LoVo (cell line): ENCODE measurements around the gene DIS3L2.
"Not testable (repeated sequence)": the region's sequence is repeated elsewhere in the genome, so short reads cannot be mapped to it uniquely, and the experiment has no call there.

Experiments used
- DNase-seq: peaks from one replicate; pipeline ENCODE4 v3.0.0-alpha.2; 2016; ENCODE audit warnings: low spot score

The DIS3L2 gene

GRCh38 chr2:232299927-232300674 lies 338.6 kb downstream of the DIS3L2 start:
- no peak for DNase-seq

DNA sequence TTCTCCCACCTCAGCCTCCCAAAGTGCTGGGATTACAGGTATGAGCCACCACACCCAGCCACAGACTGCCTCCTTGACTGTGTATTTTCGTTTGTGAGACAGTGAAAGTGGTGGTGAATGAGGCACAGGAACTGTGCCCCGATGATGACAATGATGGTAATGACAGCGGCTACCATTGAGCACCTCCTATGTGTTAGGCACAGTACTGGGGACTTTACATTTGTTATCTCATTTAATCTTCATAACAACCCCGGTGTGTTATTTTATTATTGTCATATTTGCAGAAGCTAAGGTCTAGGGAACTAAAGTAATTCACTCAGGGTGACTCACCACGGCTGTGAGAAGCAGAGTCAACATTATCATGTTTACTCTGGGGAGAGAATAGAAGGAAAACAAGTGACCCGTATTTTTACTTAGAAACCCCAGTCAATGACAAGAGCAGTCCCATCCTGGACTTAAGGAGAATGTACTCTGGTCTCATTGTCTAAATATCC lies 339.4 kb downstream of the DIS3L2 start:
- DNase-seq = peak; percentile 68

DNA sequence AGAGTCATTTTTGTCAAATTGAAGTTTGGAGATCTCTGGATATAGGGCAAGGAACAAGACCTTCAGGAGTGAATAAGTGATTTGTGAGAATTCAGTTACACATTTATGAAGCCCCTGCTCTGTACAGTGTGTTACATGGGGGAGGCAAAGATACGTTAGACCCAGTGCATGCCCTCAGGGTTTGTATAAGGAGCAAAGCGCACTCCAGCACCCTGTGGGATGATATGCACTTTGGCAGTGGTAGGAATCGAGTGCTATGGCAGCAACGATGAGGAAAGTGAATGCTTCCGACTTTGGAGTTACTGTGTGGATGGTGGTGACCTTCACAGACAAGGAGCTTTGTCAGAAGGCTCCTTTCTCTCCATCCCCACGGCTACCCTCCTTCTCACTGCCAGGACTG lies 342.7 kb downstream of the DIS3L2 start:
- DNase-seq = no peak

GRCh38 chr2:232306741-232307305 lies 345.3 kb downstream of the DIS3L2 start:
- no peak for DNase-seq

GRCh38 chr2:232307854-232308253 lies 346.3 kb downstream of the DIS3L2 start:
- no peak for DNase-seq

DNA sequence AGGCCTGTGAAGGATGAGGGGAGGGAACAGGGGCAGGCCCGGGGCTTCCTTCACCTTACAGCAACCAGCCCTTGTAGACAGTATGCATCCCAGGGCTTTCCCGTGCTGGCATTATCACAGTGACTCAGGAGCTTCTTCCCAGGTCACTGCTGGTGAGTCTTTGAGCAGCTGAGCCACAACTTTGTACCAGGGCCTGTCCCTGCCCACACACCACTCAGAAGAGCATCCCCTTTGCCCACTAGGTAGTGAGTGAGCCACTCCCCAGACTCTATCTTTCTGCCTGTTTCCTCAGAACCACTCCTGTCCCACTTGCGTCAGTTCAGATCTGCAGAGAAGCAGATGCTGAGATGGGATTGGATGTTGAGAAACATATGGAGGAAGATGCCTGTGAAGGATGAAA lies 347.5 kb downstream of the DIS3L2 start:
- no peak for DNase-seq

- no peak for DNase-seq
Observed at GRCh38 chr2:232309592-232309991, 348.1 kb downstream of the DIS3L2 start.

GRCh38 chr2:232310121-232310520 lies 348.6 kb downstream of the DIS3L2 start:
- no peak for DNase-seq

DNA sequence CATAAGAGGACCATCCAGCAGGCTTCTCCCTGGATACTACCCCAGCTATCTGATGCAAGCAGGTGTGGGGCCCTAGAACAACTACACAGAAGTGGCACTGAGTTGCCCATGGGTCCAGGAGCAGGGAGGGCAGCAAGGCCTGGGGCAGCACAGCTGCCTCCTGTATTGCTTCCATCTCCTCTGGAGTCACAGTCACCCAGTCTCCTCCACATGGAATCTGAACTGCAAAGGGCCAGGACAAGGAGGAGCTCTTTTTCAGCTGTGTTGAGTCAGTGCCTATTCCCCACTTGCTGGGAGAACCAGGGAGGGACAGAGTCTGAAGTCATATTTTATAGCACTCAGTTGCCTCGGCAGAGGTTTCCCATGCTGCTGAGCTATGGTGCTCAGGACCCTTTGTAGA lies 349.2 kb downstream of the DIS3L2 start:
- DNase-seq = no peak

GRCh38 chr2:232313645-232314044 lies 352.1 kb downstream of the DIS3L2 start:
- DNase-seq = not testable (repeated sequence)

DNA sequence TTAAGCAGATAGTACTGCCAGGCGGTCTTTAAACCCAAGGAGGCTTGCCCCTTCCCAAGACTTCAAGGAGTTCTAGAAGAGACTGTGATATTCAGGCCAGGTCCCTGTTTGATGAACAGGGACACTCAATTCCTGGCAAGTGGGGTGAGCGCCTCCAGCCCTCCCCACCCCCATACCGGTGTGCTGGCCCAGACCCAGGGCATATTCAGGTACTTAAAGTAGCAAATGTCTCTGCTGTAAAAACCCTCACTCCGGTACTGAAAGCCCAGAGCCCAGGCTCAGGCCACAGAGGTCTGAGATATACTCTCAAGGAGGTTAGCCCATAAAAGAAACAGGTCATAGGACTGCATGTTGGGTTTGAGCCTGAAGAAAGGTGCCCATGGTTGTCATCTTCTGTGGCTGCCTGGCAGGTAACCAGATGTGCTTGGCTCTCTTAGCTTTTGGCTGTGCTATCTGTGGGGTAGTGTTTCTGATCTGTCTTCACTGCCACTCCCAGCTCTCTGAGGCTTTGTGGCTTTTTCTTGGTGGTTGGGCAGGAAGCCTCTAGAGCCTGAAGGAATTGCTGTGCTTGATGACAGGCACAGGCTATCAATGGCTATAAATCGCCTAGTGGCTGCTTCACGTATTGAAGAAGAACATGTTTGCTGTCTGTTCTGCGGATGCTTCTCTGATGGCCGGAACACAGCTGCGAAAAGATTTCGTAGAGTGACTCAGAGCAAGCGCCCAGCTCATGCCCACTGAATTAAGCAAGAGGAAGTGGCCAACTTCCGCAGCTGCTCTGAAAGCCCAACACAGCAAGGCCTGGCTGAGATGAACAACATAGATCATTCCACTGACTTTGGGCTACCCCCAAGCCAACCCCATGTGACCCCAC lies 353.8 kb downstream of the DIS3L2 start:
- DNase-seq = no peak

GRCh38 chr2:232315923-232316299 lies 354.4 kb downstream of the DIS3L2 start:
- no peak for DNase-seq

GRCh38 chr2:232316461-232317330 lies 355.2 kb downstream of the DIS3L2 start:
- no peak for DNase-seq

- no peak for DNase-seq
Observed at GRCh38 chr2:232318169-232318855, 356.8 kb downstream of the DIS3L2 start.

GRCh38 chr2:232319067-232319802 lies 357.7 kb downstream of the DIS3L2 start:
- DNase-seq = no peak

DNA sequence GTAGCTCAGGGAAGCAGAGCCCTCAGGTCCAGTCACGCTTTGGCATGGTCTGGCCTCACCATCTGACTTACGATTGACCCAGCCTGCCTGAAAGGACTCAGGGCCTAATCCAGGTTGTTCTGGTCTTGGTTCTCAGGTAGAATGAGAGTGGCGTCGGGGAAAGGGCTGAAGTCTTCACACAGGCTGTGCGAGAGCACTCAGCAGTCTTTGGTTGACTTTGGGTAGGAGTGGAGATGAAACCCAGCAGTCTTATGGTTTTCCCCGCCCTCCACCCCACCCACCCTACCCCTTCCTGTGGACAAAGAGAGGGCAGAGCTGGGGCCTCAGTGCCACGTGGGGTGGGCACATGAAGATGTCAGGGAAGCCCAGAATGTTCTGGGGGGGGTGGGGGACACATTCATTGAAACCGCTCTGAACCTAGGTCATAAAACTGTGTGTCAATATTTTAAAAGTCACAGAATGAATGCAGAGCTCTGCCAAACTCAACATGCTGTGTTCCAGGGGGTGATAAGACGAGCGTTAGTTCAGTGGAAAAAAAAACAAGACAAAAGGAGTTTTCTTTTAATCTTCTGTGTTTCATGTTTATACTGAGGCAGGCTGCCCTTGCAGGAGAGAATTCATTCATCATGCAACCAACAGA lies 358.4 kb downstream of the DIS3L2 start:
- DNase-seq = no peak

- no peak for DNase-seq
Observed at GRCh38 chr2:232320443-232320803, 358.9 kb downstream of the DIS3L2 start.

- no peak for DNase-seq
Observed at GRCh38 chr2:232321156-232321816, 359.8 kb downstream of the DIS3L2 start.

DNA sequence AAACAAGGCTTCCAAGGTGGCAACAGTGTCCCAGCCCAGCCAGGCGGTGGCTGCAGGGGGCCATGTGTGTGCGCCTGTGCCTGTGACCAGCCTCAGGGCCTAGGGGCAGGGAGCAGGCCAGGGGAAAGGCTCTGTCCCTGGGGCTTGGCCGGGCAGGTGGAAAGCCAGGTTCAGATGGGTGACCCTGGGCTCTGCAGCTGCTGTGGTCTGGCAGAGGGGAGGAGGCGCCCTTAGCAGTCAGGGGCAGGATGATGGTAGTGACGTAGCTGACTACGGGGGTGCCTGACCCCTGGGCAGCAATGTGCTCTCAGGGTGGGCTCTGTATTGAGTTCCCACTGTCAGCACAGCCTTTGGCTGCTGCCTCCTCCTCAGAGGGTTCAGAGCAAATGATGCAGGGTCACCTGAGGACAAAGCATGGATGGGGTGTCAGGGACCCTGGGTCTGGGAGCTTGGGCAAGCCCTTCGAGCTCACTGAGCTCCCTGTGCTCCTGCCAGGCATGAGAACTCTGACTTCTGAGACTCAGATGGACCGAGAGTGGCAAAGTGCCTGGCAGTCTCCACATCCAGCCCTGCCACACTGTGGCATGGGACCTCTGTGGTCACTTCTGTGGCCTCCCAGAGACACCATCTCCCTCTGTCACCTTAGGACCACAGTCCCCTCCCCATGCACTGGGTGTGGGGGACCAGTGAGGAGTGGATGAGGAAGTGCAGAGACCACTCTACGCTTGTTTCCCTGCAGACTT lies 360.5 kb downstream of the DIS3L2 start:
- no peak for DNase-seq
